ENCODE results near the gene TDO2. TPM values are rescaled to one million over a fixed set of nuclear protein-coding genes. Genes with fewer than 3 reads are reported as not detected.

The TDO2 gene
- total RNA-seq, 1 experiment from 2014 or later: 0.13 TPM

- ChIA-PET POLR2A (no interaction called here), CTCF (no interaction called here)
- H3K4me1 Mint-ChIP-seq: no peaks in the 10 kb centered on the region
- no peak for ATAC-seq
- TF ChIP-seq SOX15 (CRISPR knock-in tag; IDR thresholded peaks at IDR 0.05): no peak
- no peak for TF ChIP-seq TEAD1 (CRISPR knock-in tag; IDR thresholded peaks at IDR 0.05)
- no peak for TF ChIP-seq NFATC4 (CRISPR knock-in tag; IDR thresholded peaks at IDR 0.05)
- TF ChIP-seq ZSCAN18 (CRISPR knock-in tag; IDR thresholded peaks at IDR 0.05): no peak
- no peaks in the 10 kb centered on the region for H3K9me3 Mint-ChIP-seq
- no peaks in the 10 kb centered on the region for H3K36me3 Mint-ChIP-seq
- H3K4me3 Mint-ChIP-seq: no peak overlapping the region
- no peaks in the 10 kb centered on the region; the same call in 1 of the 2 replicates for H3K27me3 Mint-ChIP-seq (ENCODE audit: low read depth)
- H3K27ac Mint-ChIP-seq: no peak overlapping the region
- DNase-seq (ENCODE audit: low spot score): no peak
Measured at GRCh38 chr4:155946486-155946885, 43.0 kb downstream of the TDO2 start.

DNA sequence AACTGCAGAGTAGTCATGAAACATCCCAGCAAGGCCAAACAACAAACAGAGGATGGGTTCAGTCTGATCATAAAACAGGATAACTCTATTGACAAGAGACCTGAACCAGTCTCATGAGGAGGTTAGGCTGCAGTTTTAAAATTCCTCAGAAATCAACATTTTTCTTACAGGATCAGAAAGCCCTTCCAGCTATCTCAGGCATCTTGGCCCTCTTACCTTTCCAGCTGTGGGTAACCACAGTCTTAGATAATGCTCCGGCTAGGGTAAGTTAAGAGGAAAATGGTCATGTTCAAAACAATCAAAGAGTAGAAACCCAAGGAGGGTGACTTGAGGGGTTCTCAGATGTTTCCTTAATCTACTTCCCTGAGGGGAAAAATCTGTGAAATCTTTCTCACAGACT is 45.0 kb downstream of the TDO2 start:
- no peak for DNase-seq (ENCODE audit: low spot score)
- ChIA-PET CTCF (interaction anchor here (0.7 kb wide), 1 partner anchor 1149 kb away, joined by 3 read pairs; no protein-coding TSS in a partner anchor), POLR2A (no interaction called here)
- Mint-ChIP-seq H3K4me1 (peaks cover 3% of the 10 kb centered on the region; the same call in 1 of the 2 replicates), H3K4me3 (no peak overlapping the region), H3K27ac (no peak overlapping the region), H3K36me3 (no peaks in the 10 kb centered on the region), H3K9me3 (no peaks in the 10 kb centered on the region), H3K27me3 (ENCODE audit: low read depth) (no peaks in the 10 kb centered on the region; the same call in 1 of the 2 replicates)
- TF ChIP-seq MLX (CRISPR knock-in tag; IDR thresholded peaks at IDR 0.05) (no peak), PREB (CRISPR knock-in tag; IDR thresholded peaks at IDR 0.05; ENCODE audit: borderline replicate concordance) (no peak), TCF7 (CRISPR knock-in tag; IDR thresholded peaks at IDR 0.05; ENCODE audit: low read depth) (no peak), NR2C2 (CRISPR knock-in tag; IDR thresholded peaks at IDR 0.05) (no peak), NFE2L1 (CRISPR knock-in tag; IDR thresholded peaks at IDR 0.05) (no peak), NFYB (CRISPR knock-in tag; conservative IDR thresholded peaks at IDR 0.05; ENCODE audit: low read depth) (no peak), FOXP1 (CRISPR knock-in tag; IDR thresholded peaks at IDR 0.05; ENCODE audit: borderline replicate concordance) (no peak)
- TF ChIP-seq, protein P1, sequence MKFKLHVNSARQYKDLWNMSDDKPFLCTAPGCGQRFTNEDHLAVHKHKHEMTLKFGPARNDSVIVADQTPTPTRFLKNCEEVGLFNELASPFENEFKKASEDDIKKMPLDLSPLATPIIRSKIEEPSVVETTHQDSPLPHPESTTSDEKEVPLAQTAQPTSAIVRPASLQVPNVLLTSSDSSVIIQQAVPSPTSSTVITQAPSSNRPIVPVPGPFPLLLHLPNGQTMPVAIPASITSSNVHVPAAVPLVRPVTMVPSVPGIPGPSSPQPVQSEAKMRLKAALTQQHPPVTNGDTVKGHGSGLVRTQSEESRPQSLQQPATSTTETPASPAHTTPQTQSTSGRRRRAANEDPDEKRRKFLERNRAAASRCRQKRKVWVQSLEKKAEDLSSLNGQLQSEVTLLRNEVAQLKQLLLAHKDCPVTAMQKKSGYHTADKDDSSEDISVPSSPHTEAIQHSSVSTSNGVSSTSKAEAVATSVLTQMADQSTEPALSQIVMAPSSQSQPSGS (CRISPR knock-in tag; IDR thresholded peaks at IDR 0.05; ENCODE audit: borderline replicate concordance, low read depth): no peak
- TF ChIP-seq, protein P2, sequence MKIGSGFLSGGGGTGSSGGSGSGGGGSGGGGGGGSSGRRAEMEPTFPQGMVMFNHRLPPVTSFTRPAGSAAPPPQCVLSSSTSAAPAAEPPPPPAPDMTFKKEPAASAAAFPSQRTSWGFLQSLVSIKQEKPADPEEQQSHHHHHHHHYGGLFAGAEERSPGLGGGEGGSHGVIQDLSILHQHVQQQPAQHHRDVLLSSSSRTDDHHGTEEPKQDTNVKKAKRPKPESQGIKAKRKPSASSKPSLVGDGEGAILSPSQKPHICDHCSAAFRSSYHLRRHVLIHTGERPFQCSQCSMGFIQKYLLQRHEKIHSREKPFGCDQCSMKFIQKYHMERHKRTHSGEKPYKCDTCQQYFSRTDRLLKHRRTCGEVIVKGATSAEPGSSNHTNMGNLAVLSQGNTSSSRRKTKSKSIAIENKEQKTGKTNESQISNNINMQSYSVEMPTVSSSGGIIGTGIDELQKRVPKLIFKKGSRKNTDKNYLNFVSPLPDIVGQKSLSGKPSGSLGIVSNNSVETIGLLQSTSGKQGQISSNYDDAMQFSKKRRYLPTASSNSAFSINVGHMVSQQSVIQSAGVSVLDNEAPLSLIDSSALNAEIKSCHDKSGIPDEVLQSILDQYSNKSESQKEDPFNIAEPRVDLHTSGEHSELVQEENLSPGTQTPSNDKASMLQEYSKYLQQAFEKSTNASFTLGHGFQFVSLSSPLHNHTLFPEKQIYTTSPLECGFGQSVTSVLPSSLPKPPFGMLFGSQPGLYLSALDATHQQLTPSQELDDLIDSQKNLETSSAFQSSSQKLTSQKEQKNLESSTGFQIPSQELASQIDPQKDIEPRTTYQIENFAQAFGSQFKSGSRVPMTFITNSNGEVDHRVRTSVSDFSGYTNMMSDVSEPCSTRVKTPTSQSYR (CRISPR knock-in tag; IDR thresholded peaks at IDR 0.05): no peak
- TF ChIP-seq, protein P3, sequence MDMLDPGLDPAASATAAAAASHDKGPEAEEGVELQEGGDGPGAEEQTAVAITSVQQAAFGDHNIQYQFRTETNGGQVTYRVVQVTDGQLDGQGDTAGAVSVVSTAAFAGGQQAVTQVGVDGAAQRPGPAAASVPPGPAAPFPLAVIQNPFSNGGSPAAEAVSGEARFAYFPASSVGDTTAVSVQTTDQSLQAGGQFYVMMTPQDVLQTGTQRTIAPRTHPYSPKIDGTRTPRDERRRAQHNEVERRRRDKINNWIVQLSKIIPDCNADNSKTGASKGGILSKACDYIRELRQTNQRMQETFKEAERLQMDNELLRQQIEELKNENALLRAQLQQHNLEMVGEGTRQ (CRISPR knock-in tag; IDR thresholded peaks at IDR 0.05): no peak
- no peak for ATAC-seq
